OCI-LY7 (cell line): Measurements from ENCODE around the gene TMC2. TPM values are rescaled to one million over a fixed set of nuclear protein-coding genes. Genes with fewer than 3 reads are reported as not detected.

ENCODE experiments used
- BruUV-seq: library from RNA; stranded (reverse); fragments of 400-500 nt; replicated peaks from 2 replicates; lab custom pipeline; 2021; lab: Mats Ljungman, UMichigan
- CTCF ChIA-PET: fragments of 300-600 bp; sonication (Branson Sonifier 250); formaldehyde crosslinking; loops from one replicate; lab custom pipeline; 2022; ENCODE audit warnings: antibody characterized with exemption; ENCODE audit not compliant: unreplicated experiment; lab: Charles Lee
- POLR2A ChIA-PET: fragments of 300-600 bp; sonication (Branson Sonifier 250); formaldehyde crosslinking; loops from one replicate; lab custom pipeline; 2022; ENCODE audit warnings: antibody characterized with exemption; lab: Charles Lee
- DNase-seq: peaks from one replicate; pipeline ENCODE4 v3.0.0-alpha.2; 2015; ENCODE audit warnings: low spot score
- H2AFZ ChIP-seq: fragments of 200-600 bp; sonication (generic), shearing (Covaris generic); 2 replicates; pipeline ENCODE4 v1.6.1; 2014; ENCODE audit warnings: mild to moderate bottlenecking, antibody characterized with exemption, low read length, moderate library complexity
- H3K27ac ChIP-seq: fragments of 200-600 bp; sonication (generic); 2 replicates; pipeline ENCODE4 v1.5.1; 2014; ENCODE audit warnings: mixed run types, low read depth, mild to moderate bottlenecking, moderate library complexity, low read length, inconsistent platforms; ENCODE audit not compliant: poor library complexity, severe bottlenecking
- H3K36me3 ChIP-seq: fragments of 200-600 bp; sonication (generic); 2 replicates; pipeline ENCODE4 v1.6.1; 2014; ENCODE audit warnings: mild to moderate bottlenecking, antibody characterized with exemption, low read length, moderate library complexity, mixed read lengths; ENCODE audit not compliant: insufficient read depth
- H3K4me1 ChIP-seq: fragments of 200-600 bp; sonication (generic); 2 replicates; pipeline ENCODE4 v1.5.1; 2014; ENCODE audit warnings: mild to moderate bottlenecking, low read length; ENCODE audit not compliant: insufficient read depth, poor library complexity, severe bottlenecking
- H3K4me2 ChIP-seq: fragments of 200-600 bp; sonication (generic); 2 replicates; pipeline ENCODE4 v1.6.1; 2014; ENCODE audit warnings: mild to moderate bottlenecking, low read length
- H3K4me3 ChIP-seq: fragments of 200-600 bp; sonication (generic); 2 replicates; pipeline ENCODE4 v1.5.1; 2014; ENCODE audit warnings: mild to moderate bottlenecking, low read depth, low read length; ENCODE audit not compliant: poor library complexity, severe bottlenecking
- H3K79me2 ChIP-seq: fragments of 200-600 bp; sonication (generic); 2 replicates; pipeline ENCODE4 v1.6.1; 2016; ENCODE audit warnings: low read depth, mild to moderate bottlenecking, low read length, moderate library complexity, mixed read lengths; ENCODE audit not compliant: insufficient read depth
- H3K9me2 ChIP-seq: fragments of 200-600 bp; sonication (generic); 2 replicates; pipeline ENCODE4 v1.6.1; 2016; ENCODE audit warnings: mild to moderate bottlenecking, low read length, mixed read lengths; ENCODE audit not compliant: insufficient read depth
- H3K9me3 ChIP-seq: fragments of 200-600 bp; sonication (generic); 2 replicates; pipeline ENCODE4 v1.6.1; 2014; ENCODE audit warnings: mild to moderate bottlenecking, mixed run types, low read length, mixed read lengths
- H4K20me1 ChIP-seq: fragments of 200-600 bp; sonication (generic); 2 replicates; pipeline ENCODE4 v1.6.1; 2014; ENCODE audit warnings: mild to moderate bottlenecking, antibody characterized with exemption, low read length, moderate library complexity, mixed read lengths; ENCODE audit not compliant: insufficient read depth
- EZH2phosphoT487 ChIP-seq: fragments of 200-600 bp; sonication (generic); IDR thresholded peaks from 2 replicates; pipeline ENCODE4 v1.6.1; 2018; ENCODE audit warnings: low read depth, borderline replicate concordance, mild to moderate bottlenecking, mixed run types, antibody characterized with exemption, low read length, moderate library complexity, mixed read lengths
- intact Hi-C: fragments of 100-400 bp; cut with micrococcal nuclease; formaldehyde crosslinking; loops from one replicate; pipeline ENCODE4 v1.10.0; 2022; ENCODE audit not compliant: unreplicated experiment
- total RNA-seq, 2 experiments: library from RNA; depleted of rRNA in 1 of 2; stranded (reverse); fragments of >200 nt in 1 of 2; shearing (Covaris generic) in 1 of 2; gene quantifications; 2 replicates each; pipeline ENCODE4 v1.2.3, GENCODE V29; 2014 to 2022
- TF ChIP-seq, protein P1 (sequence below): fragments of 200-600 bp; sonication (generic); conservative IDR thresholded peaks from 2 replicates; pipeline ENCODE4 v1.5.1; 2014; ENCODE audit warnings: mild to moderate bottlenecking, antibody characterized with exemption, low read length, moderate library complexity, mixed read lengths

Gene TMC2
- total RNA-seq, 2 experiments from 2014 or later = not detected

DNA sequence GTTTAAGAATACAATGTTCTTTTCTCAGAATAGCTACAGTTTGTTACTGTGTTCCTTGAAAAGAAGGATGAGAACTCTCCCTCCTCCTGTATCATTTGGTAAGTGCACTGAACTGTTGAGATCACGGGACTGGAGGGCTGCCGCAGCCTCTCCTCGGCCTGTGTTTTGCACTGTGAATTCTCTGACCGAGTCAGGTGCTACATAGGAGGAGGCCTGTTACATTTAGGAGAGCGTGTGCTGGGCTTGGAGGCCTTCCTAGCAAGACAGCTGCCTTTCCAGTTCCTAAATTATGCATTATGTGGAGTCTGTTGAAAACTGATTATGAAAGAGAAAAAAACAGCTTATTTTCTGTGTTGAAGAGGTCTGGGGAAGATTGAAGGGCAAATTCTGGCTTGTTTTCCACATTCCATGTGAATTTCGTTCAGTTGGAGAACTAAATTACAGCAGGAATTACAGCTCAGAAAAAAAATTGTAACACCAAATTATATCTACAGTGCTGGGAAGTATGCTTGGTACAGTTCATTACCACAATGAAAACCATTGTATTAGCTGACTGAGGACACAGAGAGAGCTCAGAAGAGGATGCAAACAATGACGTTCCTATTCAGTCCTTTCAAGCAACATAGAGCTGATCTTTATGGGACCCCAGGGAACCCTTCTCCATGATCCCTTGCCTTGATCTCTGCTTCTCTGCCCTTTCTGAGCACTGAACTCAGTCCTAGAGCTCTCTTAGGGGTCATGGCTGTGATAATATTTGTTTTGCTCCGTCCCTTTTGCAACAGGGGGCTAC, 2.8 kb downstream of the TMC2 start:
- no TSS peak for BruUV-seq
- Histone ChIP-seq H4K20me1 (no peaks in the 10 kb centered on the region), H3K79me2 (no peaks in the 10 kb centered on the region), H3K4me2 (no peak overlapping the region), H3K4me1 (no peaks in the 10 kb centered on the region), H2AFZ (no peak overlapping the region), H3K9me2 (no peaks in the 10 kb centered on the region), H3K27ac (no peak overlapping the region), H3K36me3 (no peaks in the 10 kb centered on the region), H3K4me3 (no peak overlapping the region), H3K9me3 (no peaks in the 10 kb centered on the region)
- DNase-seq = no peak
- ChIA-PET POLR2A (interaction anchor here (0.6 kb wide), 3 partner anchors 60 to 871 kb away, joined by 3 to 6 read pairs (median 4); no protein-coding TSS in a partner anchor), CTCF (no interaction called here)
- intact Hi-C loops = no loop called here
- TF ChIP-seq, protein P1, sequence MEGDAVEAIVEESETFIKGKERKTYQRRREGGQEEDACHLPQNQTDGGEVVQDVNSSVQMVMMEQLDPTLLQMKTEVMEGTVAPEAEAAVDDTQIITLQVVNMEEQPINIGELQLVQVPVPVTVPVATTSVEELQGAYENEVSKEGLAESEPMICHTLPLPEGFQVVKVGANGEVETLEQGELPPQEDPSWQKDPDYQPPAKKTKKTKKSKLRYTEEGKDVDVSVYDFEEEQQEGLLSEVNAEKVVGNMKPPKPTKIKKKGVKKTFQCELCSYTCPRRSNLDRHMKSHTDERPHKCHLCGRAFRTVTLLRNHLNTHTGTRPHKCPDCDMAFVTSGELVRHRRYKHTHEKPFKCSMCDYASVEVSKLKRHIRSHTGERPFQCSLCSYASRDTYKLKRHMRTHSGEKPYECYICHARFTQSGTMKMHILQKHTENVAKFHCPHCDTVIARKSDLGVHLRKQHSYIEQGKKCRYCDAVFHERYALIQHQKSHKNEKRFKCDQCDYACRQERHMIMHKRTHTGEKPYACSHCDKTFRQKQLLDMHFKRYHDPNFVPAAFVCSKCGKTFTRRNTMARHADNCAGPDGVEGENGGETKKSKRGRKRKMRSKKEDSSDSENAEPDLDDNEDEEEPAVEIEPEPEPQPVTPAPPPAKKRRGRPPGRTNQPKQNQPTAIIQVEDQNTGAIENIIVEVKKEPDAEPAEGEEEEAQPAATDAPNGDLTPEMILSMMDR = no peak
- TF ChIP-seq EZH2phosphoT487 = no peak

GRCh38 chr20:2541940-2542339, 5.6 kb downstream of the TMC2 start:
- H3K27ac ChIP-seq = no peak overlapping the region
- DNase-seq = no peak
- no peaks in the 10 kb centered on the region for H3K9me2 ChIP-seq
- TF ChIP-seq EZH2phosphoT487 = no peak
- TF ChIP-seq, protein P1 = no peak
- H2AFZ ChIP-seq = no peak overlapping the region
- intact Hi-C loops = no loop called here
- no peaks in the 10 kb centered on the region for H3K9me3 ChIP-seq
- H3K36me3 ChIP-seq = no peaks in the 10 kb centered on the region
- no peaks in the 10 kb centered on the region for H4K20me1 ChIP-seq
- ChIA-PET CTCF (no interaction called here), POLR2A (interaction anchor here (0.5 kb wide), 1 partner anchor 311 kb away, joined by 3 read pairs; no protein-coding TSS in a partner anchor)
- BruUV-seq = no TSS peak
- no peak overlapping the region for H3K4me2 ChIP-seq
- H3K4me3 ChIP-seq = no peak overlapping the region
- H3K79me2 ChIP-seq = no peaks in the 10 kb centered on the region
- H3K4me1 ChIP-seq = no peaks in the 10 kb centered on the region

DNA sequence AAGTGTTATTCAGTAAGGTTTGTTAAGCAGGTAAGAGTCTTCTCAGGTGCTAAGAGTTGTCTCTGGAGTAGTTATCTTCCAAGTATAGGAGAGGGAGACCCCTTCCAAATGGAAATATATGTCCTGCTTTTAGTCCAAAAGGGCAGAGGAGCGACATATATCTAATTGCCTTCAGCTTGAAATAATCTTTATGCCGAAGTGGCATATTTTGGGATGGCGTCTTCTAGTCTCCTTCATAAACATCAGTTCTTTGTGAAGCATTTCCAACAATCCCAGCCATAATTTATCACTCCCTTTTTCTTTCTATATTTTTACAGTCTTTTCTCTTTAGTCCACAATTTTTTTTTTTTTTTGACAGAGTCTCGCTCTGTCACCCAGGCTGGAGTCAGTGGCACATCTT, 6.0 kb downstream of the TMC2 start:
- H3K79me2 ChIP-seq = no peaks in the 10 kb centered on the region
- no peaks in the 10 kb centered on the region for H3K36me3 ChIP-seq
- intact Hi-C loops = no loop called here
- H3K4me2 ChIP-seq = no peak overlapping the region
- POLR2A ChIA-PET = interaction anchor here (0.5 kb wide), 1 partner anchor 311 kb away, joined by 3 read pairs; no protein-coding TSS in a partner anchor
- H3K27ac ChIP-seq = no peak overlapping the region
- H3K4me3 ChIP-seq = no peak overlapping the region
- no peak for DNase-seq
- no TSS peak for BruUV-seq
- H3K9me3 ChIP-seq = no peaks in the 10 kb centered on the region
- H4K20me1 ChIP-seq = no peaks in the 10 kb centered on the region
- no peak overlapping the region for H2AFZ ChIP-seq
- TF ChIP-seq EZH2phosphoT487 = no peak
- TF ChIP-seq, protein P1 = no peak
- H3K9me2 ChIP-seq = no peaks in the 10 kb centered on the region
- H3K4me1 ChIP-seq = no peaks in the 10 kb centered on the region
- CTCF ChIA-PET = no interaction called here
